HCT116 (cell line): ENCODE results near the gene VRK3. TPM values are rescaled to one million over a fixed set of nuclear protein-coding genes. Genes with fewer than 3 reads are reported as not detected.

ENCODE experiments used
- ATAC-seq: fragments of 200-7000 bp; cut with Tn5 transposase; 2 replicates; pipeline ENCODE4 v1.9.1; 2020; ENCODE audit warnings: mild to moderate bottlenecking, moderate library complexity
- BruUV-seq: library from RNA; stranded (reverse); fragments of 400-500 nt; replicated peaks from 2 replicates; lab custom pipeline; 2021; lab: Mats Ljungman, UMichigan
- CTCF ChIA-PET: fragments of 300-600 bp; sonication (Branson Sonifier 250); formaldehyde crosslinking; loops from one replicate; lab custom pipeline; 2021; ENCODE audit warnings: antibody characterized with exemption; lab: Charles Lee
- POLR2A ChIA-PET: fragments of 300-600, 350-600 bp; sonication (Branson Sonifier 250); formaldehyde crosslinking; loops from one replicate; lab custom pipeline; 2021; ENCODE audit warnings: antibody characterized with exemption; lab: Charles Lee
- RAD21 ChIA-PET, 2 experiments: fragments of 300-600 bp; sonication (Branson Sonifier 250); formaldehyde crosslinking; loops; one replicate each; lab custom pipeline; 2023; ENCODE audit warnings: low total read pairs in 2 of 2; ENCODE audit not compliant: uncharacterized antibody in 2 of 2, unreplicated experiment in 2 of 2, low non-redundant PET in 1 of 2; lab: Charles Lee
- DNase-seq: peaks from one replicate; pipeline ENCODE4 v3.0.0-alpha.2; 2010; ENCODE audit warnings: low read depth, low spot score
- H2AFZ ChIP-seq: fragments of 200-600 bp; shearing (Covaris generic), sonication (generic); 2 replicates; pipeline ENCODE4 v1.6.1; 2017; ENCODE audit warnings: low read depth, mixed run types, mixed read lengths, antibody characterized with exemption, low read length; ENCODE audit not compliant: poor library complexity, severe bottlenecking
- H3K27ac ChIP-seq: 2 replicates; pipeline ENCODE4 v1.5.1; 2012; ENCODE audit warnings: low read depth, low read length
- H3K27me3 ChIP-seq: fragments of 200-600 bp; sonication (generic); 2 replicates; pipeline ENCODE4 v1.6.1; 2016; ENCODE audit warnings: mixed run types, low read length, mixed read lengths; ENCODE audit not compliant: insufficient read depth
- H3K36me3 ChIP-seq, 2 experiments: fragments of 200-500 bp in 1 of 2; fragments of 200-600 bp in 1 of 2; sonication (Bioruptor generic) in 1 of 2; sonication (generic) in 1 of 2; 2 replicates each; pipeline versions ENCODE4 v1.5.1 to v1.6.1; 2014 to 2016; ENCODE audit warnings: low read length in 2 of 2, inconsistent platforms in 1 of 2, mixed read lengths in 1 of 2, mixed run types in 1 of 2; ENCODE audit not compliant: insufficient read depth in 2 of 2, control insufficient read depth in 1 of 2
- H3K4me1 ChIP-seq, 2 experiments: fragments of 200-600 bp in 1 of 2; sonication (generic) in 1 of 2; 2 replicates each; pipeline versions ENCODE4 v1.5.1 to v1.6.1; 2012 to 2017; ENCODE audit warnings: low read length in 2 of 2, inconsistent platforms in 1 of 2, mild to moderate bottlenecking in 1 of 2, mixed read lengths in 1 of 2, mixed run types in 1 of 2, moderate library complexity in 1 of 2; ENCODE audit not compliant: insufficient read depth in 2 of 2, control insufficient read depth in 1 of 2
- H3K4me2 ChIP-seq: fragments of 200-600 bp; sonication (generic); 2 replicates; pipeline ENCODE4 v1.6.1; 2017; ENCODE audit warnings: mixed run types, low read length, mixed read lengths
- H3K4me3 ChIP-seq, 2 experiments: fragments of 200-600 bp in 1 of 2; sonication (generic) in 1 of 2; replicated peaks in 1 of 2; 2 replicates each; pipeline ENCODE4 v1.5.1; 2011 to 2016; ENCODE audit warnings: low read length in 2 of 2, control low read depth in 1 of 2, low read depth in 1 of 2, mild to moderate bottlenecking in 1 of 2, mixed read lengths in 1 of 2, mixed run types in 1 of 2
- H3K79me2 ChIP-seq: fragments of 200-600 bp; sonication (generic); 2 replicates; pipeline ENCODE4 v1.6.1; 2017; ENCODE audit warnings: mild to moderate bottlenecking, mixed run types, low read length, moderate library complexity, mixed read lengths; ENCODE audit not compliant: insufficient read depth
- H3K9ac ChIP-seq: fragments of 200-600 bp; sonication (generic); 2 replicates; pipeline ENCODE4 v1.6.1; 2016; ENCODE audit warnings: low read length, mixed read lengths
- H3K9me2 ChIP-seq: fragments of 200-600 bp; sonication (generic), shearing (Covaris generic); 2 replicates; pipeline ENCODE4 v1.6.1; 2017; ENCODE audit warnings: mixed run types, mild to moderate bottlenecking, moderate library complexity; ENCODE audit not compliant: insufficient read depth
- H3K9me3 ChIP-seq, 2 experiments: fragments of 200-500 bp in 1 of 2; fragments of 200-600 bp in 1 of 2; sonication (Bioruptor generic) in 1 of 2; sonication (generic) in 1 of 2; 2 replicates each; pipeline ENCODE4 v1.6.1; 2014 to 2017; ENCODE audit warnings: low read length in 2 of 2, mixed read lengths in 2 of 2, inconsistent platforms in 1 of 2, low read depth in 1 of 2, mild to moderate bottlenecking in 1 of 2, mixed run types in 1 of 2, moderate library complexity in 1 of 2; ENCODE audit not compliant: control insufficient read depth in 1 of 2, insufficient read depth in 1 of 2
- H4K20me1 ChIP-seq: fragments of 200-600 bp; sonication (generic), shearing (Covaris generic); 2 replicates; pipeline ENCODE4 v1.6.1; 2017; ENCODE audit warnings: mixed run types, mild to moderate bottlenecking, moderate library complexity; ENCODE audit not compliant: insufficient read depth
- CBX3 ChIP-seq: IDR thresholded peaks from 2 replicates; pipeline ENCODE4 v1.6.1; 2012; ENCODE audit warnings: low read depth
- CEBPB ChIP-seq: IDR thresholded peaks from 2 replicates; pipeline ENCODE4 v1.6.1; 2012; ENCODE audit warnings: low read depth
- ELF1 ChIP-seq: IDR thresholded peaks from 2 replicates; pipeline ENCODE4 v1.6.1; 2012; ENCODE audit warnings: low read depth, borderline replicate concordance
- EZH2 ChIP-seq: fragments of 200-600 bp; sonication (generic); IDR thresholded peaks from 2 replicates; pipeline ENCODE4 v1.6.1; 2017; ENCODE audit warnings: antibody characterized with exemption, mixed run types
- EZH2phosphoT487 ChIP-seq: fragments of 200-600 bp; IDR thresholded peaks from 2 replicates; pipeline ENCODE4 v1.6.1; 2018; ENCODE audit warnings: antibody characterized with exemption, borderline replicate concordance
- POLR2A ChIP-seq: IDR thresholded peaks from 2 replicates; pipeline ENCODE4 v1.7.0; 2011; ENCODE audit warnings: borderline replicate concordance; ENCODE audit not compliant: insufficient read depth, insufficient read length; ENCODE audit errors: extremely low read depth
- RAD21 ChIP-seq: IDR thresholded peaks from 2 replicates; pipeline ENCODE4 v1.6.1; 2012; ENCODE audit warnings: low read depth, mild to moderate bottlenecking
- SIN3A ChIP-seq: IDR thresholded peaks from 2 replicates; pipeline ENCODE4 v1.6.1; 2012; ENCODE audit warnings: low read depth
- SP1 ChIP-seq: IDR thresholded peaks from 2 replicates; pipeline ENCODE4 v1.6.1; 2012; ENCODE audit warnings: low read depth
- SRF ChIP-seq: IDR thresholded peaks from 2 replicates; pipeline ENCODE4 v1.6.1; 2012; ENCODE audit warnings: low read depth
- TCF7L2 ChIP-seq: IDR thresholded peaks from 2 replicates; pipeline ENCODE4 v1.7.0; 2011; ENCODE audit warnings: borderline replicate concordance, inconsistent platforms; ENCODE audit not compliant: insufficient read depth, insufficient read length; ENCODE audit errors: extremely low read depth
- YY1 ChIP-seq: IDR thresholded peaks from 2 replicates; pipeline ENCODE4 v1.6.1; 2011; ENCODE audit warnings: low read length, low read depth, moderate library complexity, mild to moderate bottlenecking; ENCODE audit not compliant: insufficient replicate concordance; ENCODE audit errors: extremely low read depth
- ZNF274 ChIP-seq: fragments of 200-500 bp; sonication (Bioruptor generic); IDR thresholded peaks from 2 replicates; pipeline ENCODE4 v1.6.1; 2014; ENCODE audit warnings: mild to moderate bottlenecking, low read depth, low read length, inconsistent platforms
- intact Hi-C: fragments of 100-400 bp; cut with micrococcal nuclease; formaldehyde crosslinking; loops from 2 replicates; pipeline ENCODE4 v1.10.0; 2022
- total RNA-seq: library from RNA; stranded (reverse); gene quantifications from one replicate; pipeline ENCODE4 v1.2.1, GENCODE V29; 2021; ENCODE audit not compliant: unreplicated experiment
- TF ChIP-seq, protein P1 (sequence below): IDR thresholded peaks from 2 replicates; pipeline ENCODE4 v1.6.1; 2012
- TF ChIP-seq, protein P2 (sequence below): IDR thresholded peaks from 2 replicates; pipeline ENCODE4 v1.6.1; 2012; ENCODE audit warnings: low read depth
- TF ChIP-seq, protein P3 (sequence below): IDR thresholded peaks from 2 replicates; pipeline ENCODE4 v1.6.1; 2012

Gene VRK3
- total RNA-seq, 1 experiment from 2014 or later, result 44.0 TPM

GRCh38 chr19:49997709-49998108 is 27.5 kb downstream of the VRK3 start:
- Histone ChIP-seq H3K79me2 (no peaks in the 10 kb centered on the region; the same call in 1 of the 2 replicates), H3K36me3 (peaks cover 14 to 15% of the 10 kb centered on the region in 2 experiments), H2AFZ (no peak overlapping the region), H3K9me3 (no peaks in the 10 kb centered on the region), H4K20me1 (0 out of 2 replicates have a peak, but pooled peaks cover 4% of the 10 kb centered on the region), H3K4me1 (peaks cover 3 to 6% of the 10 kb centered on the region in 2 experiments; a peak in 3 of 4 replicates), H3K27me3 (no peaks in the 10 kb centered on the region), H3K9ac (no peak overlapping the region), H3K4me3 (no peak overlapping the region), H3K27ac (no peak overlapping the region), H3K9me2 (no peaks in the 10 kb centered on the region), H3K4me2 (no peak overlapping the region)
- no peak for TF ChIP-seq EZH2phosphoT487
- no peak for TF ChIP-seq SIN3A
- no peak for TF ChIP-seq CEBPB
- peak; percentile 17 for TF ChIP-seq YY1
- TF ChIP-seq EZH2, result no peak
- no peak for TF ChIP-seq CBX3
- TF ChIP-seq SRF, result no peak
- TF ChIP-seq SP1, result peak; percentile 61; the same call in 1 of the 2 replicates
- no peak for TF ChIP-seq POLR2A
- TF ChIP-seq, protein P1, sequence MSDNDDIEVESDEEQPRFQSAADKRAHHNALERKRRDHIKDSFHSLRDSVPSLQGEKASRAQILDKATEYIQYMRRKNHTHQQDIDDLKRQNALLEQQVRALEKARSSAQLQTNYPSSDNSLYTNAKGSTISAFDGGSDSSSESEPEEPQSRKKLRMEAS, result no peak
- TF ChIP-seq RAD21, result no peak
- no peak for TF ChIP-seq TCF7L2
- TF ChIP-seq ELF1, result no peak; the same call in 1 of the 2 replicates
- TF ChIP-seq ZNF274, result no peak
- TF ChIP-seq, protein P2, sequence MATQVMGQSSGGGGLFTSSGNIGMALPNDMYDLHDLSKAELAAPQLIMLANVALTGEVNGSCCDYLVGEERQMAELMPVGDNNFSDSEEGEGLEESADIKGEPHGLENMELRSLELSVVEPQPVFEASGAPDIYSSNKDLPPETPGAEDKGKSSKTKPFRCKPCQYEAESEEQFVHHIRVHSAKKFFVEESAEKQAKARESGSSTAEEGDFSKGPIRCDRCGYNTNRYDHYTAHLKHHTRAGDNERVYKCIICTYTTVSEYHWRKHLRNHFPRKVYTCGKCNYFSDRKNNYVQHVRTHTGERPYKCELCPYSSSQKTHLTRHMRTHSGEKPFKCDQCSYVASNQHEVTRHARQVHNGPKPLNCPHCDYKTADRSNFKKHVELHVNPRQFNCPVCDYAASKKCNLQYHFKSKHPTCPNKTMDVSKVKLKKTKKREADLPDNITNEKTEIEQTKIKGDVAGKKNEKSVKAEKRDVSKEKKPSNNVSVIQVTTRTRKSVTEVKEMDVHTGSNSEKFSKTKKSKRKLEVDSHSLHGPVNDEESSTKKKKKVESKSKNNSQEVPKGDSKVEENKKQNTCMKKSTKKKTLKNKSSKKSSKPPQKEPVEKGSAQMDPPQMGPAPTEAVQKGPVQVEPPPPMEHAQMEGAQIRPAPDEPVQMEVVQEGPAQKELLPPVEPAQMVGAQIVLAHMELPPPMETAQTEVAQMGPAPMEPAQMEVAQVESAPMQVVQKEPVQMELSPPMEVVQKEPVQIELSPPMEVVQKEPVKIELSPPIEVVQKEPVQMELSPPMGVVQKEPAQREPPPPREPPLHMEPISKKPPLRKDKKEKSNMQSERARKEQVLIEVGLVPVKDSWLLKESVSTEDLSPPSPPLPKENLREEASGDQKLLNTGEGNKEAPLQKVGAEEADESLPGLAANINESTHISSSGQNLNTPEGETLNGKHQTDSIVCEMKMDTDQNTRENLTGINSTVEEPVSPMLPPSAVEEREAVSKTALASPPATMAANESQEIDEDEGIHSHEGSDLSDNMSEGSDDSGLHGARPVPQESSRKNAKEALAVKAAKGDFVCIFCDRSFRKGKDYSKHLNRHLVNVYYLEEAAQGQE, result no peak
- TF ChIP-seq, protein P3, sequence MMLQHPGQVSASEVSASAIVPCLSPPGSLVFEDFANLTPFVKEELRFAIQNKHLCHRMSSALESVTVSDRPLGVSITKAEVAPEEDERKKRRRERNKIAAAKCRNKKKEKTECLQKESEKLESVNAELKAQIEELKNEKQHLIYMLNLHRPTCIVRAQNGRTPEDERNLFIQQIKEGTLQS, result no peak
- POLR2A ChIA-PET, result no interaction called here
- BruUV-seq, result no TSS peak
- intact Hi-C loops, result no loop called here
- ATAC-seq (peak; percentile 96), DNase-seq (peak; percentile 49)
- CTCF ChIA-PET, result no interaction called here
- RAD21 ChIA-PET, result no interaction called here
